Hematopoietic multipotent progenitor cell treated with erythropoietin and hydrocortisone succinate and interleukin-3 and kit ligand, for 4 days (in vitro differentiated cells): ENCODE data around the gene PDZRN3.

Experiments used
- DNase-seq: peaks from one replicate; pipeline ENCODE4 v3.0.0-alpha.2; 2015

The PDZRN3 gene

DNA sequence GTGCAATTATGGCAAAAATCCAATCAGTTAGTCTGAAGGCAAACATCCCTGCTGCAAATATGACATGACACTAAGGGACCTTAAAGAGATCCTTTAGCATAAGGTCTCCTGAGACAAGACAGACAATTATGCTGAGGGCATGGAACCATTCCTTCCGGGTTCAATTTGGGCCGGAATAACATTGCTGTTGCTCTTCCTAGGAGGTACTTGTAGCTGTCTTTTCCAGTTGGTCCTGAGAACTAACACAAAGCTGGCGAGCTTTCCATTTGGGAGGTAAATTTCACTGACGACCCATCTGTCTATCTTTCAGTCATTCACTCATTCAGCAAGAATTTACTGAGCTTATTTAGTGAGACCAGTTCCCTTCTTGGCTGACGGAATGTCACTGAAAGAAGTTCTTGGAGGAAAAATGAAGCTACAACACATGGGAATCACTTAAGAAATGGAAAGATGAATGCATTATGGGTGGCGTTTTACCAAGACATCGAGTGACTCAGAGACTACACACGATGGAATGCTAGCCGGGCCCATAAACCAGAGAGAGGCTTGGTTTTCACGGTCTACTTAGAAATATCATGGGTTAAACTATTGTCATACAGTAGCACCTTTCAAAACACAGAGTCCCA, 215.5 kb downstream of the PDZRN3 start:
- no peak for DNase-seq

DNA sequence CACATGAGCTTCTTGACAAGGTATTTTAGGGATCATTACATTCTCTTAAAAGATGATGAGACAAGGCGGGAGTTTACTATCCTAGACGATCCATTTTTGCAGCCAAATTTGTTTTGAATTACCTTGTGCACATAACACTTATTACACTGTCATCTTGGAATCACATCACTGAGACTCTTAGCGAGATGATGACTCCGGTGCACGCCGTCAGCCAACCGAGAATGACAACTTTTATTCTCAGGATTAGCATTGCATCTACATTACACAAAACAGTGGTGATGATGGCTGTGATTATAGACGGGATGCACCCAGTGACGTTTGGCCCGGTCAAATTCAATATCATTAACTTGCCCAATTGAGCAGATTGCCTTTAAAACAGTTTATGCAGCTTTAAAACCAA, 216.1 kb downstream of the PDZRN3 start:
- DNase-seq: no peak

DNA sequence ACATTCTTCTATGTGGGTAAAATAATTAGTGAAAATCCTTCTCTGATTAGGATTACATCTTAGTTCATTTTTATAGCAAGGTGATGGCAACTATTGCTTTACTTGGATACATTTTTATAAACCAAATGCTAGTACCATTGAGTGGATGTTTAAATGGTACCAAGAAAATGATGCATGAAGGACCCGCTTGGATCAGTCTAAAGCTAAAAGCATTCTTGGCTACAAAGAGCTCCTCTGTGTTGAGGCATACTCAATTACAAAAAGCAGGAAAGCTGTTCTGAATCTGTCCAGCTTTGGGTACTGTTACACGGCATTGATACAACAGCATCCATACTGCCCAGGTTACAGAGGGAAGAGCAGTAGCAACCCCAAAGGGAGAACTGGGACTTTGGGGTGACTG, 217.2 kb downstream of the PDZRN3 start:
- no peak for DNase-seq

DNA sequence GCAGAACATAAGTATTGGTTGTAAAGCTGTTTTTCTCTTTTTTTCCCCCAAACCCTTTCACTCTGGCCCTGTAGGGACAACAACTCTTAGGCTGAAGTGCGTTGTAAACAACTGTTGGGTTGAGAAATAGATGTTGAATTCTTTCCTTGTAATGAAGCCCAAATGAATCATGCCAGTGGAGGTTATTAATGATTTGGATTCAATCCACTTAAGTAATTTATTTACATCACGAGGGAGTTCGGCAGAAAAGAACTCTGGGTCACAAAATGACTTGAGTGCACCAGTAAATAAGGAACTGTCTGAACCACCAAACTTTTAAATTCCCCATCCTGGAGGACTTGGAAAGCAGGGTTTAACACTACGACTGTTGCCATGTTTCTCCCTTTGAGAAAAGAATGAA, 218.9 kb downstream of the PDZRN3 start:
- DNase-seq: no peak

DNA sequence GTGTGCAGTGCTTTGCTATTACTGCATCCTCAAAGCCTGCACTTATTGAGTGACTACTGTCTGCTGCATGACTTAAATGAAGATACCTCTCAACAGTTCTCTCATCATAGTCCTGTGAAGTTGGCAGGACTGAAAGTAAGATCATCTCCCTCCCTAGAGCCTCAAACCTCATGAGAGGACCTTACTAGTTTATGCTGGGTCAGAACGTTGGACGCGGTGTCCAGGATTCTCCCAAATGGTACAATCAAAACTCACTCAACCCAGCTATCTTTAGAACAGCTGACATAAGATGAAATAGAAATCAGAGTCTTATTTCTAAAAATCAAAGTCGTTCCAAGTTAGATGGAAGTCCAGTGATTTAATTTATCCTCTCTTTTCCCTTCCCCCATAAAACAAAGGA, 219.7 kb downstream of the PDZRN3 start:
- DNase-seq: no peak

DNA sequence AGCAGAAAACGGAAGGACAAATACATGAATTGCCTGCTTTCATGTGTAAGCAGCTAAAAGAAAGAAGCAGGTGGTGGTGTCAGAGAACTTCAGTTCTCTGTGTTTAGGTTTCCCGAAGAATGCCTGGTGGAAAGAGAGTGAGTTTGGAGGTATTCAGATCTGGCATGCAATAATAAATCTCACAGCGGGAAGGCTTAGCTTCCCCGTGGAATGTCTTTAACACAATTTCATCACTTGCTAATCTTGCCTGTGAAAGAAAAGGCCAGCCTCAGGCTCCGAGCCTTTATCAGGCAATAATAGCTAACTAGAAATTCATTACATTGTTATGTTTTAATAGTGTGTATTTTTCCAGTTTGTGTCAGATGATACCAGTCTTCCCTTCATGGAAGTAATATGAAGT, 220.3 kb downstream of the PDZRN3 start:
- no peak for DNase-seq

DNA sequence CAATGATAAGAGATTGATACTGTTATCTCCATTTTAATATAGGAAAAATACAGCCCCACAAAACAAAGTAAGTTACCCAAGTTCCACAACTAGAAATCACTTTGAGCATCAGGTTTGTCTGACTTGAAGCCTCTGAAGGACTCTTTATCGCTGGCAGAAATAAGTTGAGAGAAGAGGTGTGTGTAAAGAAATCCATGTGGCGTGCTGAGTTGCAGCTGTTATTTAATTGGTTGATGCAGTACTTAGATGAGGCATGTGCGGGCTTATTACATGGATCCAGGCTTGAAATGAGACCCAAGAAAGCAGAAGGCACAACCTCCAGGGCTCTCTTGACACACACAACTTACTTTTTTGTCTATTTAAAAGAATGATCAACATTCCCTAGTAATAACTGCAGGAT, 221.3 kb downstream of the PDZRN3 start:
- no peak for DNase-seq

DNA sequence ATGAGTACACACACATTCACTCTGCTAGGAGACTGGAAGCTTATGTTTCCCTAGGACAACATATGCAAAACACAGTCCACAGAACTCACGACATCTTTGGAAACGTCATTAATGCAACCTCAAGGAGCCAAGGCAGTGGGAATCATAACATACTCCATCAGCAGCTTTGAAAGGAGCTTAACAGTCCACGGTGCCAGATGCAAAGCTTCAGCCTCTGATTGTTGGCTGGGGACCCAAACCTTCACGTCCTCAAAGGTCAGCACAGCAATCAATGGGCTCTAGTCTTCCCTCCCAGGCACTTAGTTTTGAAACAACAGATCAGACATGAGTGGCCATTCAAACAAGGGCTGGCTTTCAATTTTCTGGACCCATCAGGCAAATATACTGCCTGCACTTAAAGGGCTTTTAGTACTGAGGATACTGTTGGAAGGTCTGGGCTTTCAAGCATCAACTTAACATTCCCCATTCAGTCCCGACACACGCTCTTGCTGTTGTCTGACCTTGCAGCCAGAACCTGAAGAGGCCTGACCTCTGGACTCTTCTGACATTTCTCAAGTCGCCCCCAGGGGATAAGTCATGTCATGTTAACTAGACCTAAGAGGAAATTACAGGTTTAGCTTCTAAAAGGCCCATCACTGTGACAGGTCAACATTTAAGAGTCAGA, 223.0 kb downstream of the PDZRN3 start:
- no peak for DNase-seq

DNA sequence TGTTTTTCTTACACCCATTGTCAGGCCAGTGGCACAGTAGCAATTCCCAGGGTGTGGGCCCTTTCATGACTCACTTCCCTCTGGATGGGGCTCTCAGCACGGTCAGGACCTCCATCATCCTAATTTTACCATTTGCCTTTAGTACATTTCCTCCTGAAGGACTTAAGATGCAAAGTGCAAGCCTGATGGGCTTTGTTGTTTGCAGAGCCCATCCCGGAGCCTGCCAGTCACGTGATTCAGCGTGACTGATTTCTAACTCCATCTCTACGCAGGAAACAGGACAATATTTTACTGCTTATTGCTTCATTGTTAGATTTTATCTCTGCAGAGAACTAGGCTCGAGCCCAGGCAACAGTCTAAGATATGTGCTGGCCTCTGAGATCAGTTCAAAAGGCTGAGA, 223.7 kb downstream of the PDZRN3 start:
- peak; percentile 6 for DNase-seq

DNA sequence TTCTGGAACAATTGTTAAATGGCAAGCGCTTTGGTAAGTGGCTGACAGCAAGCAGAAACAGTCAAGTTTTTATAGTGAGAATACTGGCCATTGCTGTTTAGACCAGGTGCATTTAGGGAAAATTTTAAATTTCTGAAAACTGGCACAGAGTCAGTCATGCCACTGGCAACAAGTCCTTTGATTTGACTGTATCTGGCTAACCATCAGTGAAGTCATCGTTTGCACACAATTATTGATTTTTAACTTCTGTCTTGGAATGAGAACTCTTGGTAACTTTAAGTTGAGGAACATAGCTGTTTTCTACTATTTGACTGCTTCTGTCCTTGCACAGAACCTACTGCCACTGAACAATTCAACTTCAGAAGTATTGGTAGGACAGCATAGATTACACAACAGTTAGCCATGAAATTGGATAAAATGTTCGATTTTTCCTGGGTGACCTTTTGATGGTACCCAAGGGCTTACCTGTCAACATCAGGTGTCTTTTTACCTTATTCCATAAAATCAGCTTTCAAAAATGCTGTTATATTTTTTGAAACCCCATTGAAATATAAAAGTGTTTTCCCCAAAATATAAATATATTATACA, 225.0 kb downstream of the PDZRN3 start:
- no peak for DNase-seq

DNA sequence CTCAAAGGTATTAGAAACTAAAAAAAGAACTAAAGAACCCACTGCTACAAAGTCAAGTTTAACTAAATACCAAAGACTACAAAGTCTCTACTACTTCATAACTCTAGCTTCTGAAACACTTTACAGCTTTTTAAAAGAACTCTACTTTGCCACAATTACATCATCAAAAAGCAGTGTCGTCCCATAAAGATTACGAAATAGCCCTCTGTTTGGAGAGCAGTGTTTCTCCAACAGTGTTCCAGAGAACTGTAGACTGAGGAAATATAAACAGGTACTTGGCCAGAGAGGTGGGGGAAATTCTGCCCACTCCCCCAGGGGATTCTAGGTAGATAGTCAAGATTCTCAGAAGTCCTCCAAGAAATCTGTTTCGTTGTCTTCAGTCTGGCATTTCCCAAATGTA, 225.6 kb downstream of the PDZRN3 start:
- DNase-seq: no peak

DNA sequence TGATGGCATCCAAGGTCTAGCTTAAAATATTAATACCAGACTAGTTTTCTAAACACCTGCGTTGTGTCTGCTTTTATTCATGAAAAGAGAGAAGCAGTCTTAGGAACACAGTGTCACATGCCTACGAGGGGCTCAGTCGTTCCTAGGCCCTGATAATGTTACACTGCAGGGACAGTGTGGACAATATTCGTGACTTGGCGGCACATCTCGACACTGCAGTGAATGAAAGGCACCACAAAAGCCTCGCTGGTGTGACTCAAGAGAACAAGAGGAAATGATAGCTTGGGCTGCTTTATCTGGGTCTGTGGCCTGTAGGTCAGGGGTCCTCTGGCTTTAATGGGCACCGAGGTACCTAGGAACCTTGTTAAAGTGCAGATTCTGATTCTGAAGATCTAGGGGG, 226.7 kb downstream of the PDZRN3 start:
- no peak for DNase-seq

DNA sequence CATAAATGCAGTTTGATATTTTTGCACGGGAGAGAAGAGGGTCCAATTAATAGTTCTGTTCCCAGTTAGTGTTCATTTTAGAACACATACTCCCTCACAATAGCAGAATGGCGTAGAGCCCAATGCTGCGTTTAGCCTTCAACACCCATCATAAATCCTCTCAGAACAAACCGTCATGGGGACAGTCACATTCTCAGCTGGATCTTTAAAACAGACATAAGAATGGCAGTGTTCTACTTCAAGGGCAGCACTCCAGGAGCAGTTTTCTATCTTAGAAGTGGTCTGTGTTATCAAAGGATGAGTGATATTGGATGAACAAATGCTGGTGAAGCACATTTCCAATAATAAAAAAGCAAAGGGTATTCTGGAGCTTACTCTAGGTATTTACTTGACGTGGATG, 230.5 kb downstream of the PDZRN3 start:
- DNase-seq: no peak

DNA sequence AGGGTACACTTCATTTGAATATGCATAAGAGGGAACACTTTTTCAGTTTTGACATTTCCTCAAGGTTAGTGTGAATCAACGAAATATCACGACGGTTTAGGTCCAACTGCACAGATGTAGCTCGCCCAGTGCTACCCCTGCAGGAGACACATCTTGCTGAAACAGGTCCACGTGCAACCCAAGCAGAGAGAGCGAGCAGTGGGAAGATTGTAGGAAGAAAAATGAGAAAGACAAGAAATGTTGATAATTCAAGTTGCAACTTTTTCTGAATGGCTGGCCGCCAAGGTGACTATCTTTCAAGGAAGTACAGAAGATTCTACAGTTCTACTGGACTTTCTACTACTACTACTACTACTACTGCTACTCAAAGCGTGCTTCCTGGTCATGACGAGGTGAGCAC, 231.7 kb downstream of the PDZRN3 start:
- no peak for DNase-seq

DNA sequence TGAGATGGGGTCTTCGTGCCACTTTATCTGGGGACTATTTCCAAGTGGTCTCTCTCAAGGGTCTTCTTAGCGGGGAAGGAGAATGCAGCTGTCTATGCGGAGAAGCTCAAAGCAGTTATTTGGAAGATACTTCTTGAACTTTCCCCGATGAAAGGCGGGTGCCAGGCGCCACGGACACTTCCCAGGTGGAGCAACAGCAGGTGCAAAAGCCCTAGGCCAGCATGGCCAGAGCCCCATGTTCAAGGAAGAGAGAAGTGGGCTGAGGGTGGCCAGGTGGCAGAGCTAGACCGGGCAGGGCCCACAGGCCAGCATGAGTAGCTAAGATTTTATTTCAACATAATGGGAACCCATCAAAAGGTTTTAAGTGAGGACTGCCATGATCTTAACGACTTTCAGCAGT, 232.8 kb downstream of the PDZRN3 start:
- DNase-seq: no peak

DNA sequence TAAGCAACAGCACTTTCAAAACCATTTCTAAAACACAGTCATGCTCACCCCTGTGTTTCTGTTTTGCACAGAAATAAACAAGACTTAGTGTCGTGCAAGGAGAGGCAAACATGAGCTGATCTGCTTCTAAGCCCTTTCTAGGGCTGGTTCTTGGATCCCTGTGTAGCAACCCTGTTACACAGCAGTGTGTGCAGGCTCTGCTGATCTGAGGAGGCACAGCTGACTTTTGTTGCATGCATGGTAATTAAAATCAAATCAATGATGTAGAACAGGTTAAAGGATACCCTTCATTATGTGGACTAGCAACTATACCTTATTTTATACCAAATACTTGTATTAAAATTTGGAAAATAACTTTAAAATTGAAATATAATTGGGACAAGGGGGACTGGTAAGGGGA, 234.8 kb downstream of the PDZRN3 start:
- no peak for DNase-seq

DNA sequence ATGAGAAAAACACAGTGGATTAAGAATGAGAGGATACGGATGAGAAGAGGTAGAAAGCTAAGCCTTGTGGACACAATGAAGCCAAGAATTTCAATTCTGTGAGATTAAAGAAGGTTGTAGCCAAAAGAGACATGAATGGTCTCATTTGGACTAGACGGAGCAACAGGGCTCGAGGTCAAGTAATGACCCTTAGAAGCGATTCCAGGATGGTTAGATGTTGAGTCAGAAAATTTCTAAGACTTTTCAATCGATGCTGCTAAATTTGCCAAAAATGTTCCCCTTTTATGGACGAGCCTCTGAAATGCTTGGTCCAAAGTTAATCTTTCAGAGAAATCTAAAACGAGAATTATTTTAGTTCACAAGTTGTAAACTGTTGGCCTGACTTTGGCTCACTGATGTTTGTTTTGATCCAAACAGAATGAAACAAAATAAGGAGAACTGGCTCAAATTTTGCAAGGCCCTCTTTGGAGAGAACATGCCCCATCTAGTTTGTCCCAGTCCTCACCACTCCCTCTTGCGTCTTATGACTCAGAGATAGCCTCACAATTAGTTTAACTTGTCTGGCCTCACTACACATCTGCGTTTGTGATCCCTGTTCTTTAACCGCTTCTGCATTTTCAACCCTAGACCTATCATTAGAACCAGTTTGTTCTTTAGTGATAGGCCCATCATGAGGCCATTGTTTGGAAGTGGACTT, 235.5 kb downstream of the PDZRN3 start:
- no peak for DNase-seq

DNA sequence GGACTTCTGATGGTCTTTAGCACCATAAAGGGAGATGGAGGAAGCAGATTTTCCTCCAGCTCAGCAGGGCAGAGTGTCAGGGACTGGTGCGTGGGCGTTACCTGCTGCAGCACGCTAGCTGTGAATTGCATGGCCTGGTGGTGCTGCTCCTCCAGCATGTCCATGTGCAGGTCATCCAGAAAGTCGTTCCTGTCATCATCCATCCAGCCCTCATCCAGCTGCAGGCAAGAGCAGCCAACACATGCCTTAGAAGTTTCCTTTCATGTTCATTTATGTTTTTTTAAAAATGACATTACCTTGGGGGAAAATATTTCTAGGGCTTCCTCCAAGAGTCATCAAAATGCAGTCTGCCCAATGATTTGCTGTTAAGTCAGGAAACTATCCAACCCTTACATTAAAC, 239.2 kb downstream of the PDZRN3 start:
- no peak for DNase-seq

DNA sequence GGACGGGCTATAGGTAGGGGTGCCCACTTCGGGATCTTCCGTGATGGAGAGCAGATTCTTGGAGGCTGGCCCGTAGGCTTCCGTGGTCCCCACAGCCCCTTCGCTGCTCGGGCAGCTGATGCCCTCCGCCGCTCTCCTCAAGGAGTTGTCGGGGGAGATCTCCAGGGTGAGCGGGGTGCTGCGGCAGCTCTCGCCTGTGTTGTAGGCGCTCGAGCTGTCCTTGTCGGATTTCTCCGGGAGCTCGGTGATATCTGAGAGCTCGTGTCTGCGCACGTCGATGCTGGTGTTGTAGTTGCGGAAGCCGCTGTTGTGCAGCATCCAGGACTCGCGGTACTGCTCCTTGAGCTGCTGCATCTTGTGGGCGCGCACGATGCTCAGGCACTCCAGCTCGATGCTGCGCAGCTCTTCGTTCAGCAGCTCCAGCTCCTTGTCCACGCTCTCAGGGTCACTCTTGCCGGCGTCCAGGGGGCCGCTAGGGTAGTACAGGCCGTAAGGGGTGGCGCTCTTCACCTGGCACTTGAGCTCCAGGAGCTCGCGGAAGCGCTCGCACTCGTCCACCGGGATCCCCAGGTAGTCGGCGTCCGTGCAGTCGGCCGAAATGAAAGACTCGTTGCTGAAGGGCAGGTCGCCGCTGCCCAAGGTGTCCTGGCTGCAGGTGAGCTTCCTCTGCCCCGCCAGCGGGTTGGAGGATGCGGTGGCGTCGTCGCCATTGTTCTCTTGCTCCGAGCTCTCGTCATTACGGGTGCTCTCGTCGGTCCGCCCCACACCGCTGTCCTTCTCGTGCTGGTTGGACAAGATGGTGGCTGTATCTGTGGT, 240.4 kb downstream of the PDZRN3 start:
- DNase-seq: no peak

DNA sequence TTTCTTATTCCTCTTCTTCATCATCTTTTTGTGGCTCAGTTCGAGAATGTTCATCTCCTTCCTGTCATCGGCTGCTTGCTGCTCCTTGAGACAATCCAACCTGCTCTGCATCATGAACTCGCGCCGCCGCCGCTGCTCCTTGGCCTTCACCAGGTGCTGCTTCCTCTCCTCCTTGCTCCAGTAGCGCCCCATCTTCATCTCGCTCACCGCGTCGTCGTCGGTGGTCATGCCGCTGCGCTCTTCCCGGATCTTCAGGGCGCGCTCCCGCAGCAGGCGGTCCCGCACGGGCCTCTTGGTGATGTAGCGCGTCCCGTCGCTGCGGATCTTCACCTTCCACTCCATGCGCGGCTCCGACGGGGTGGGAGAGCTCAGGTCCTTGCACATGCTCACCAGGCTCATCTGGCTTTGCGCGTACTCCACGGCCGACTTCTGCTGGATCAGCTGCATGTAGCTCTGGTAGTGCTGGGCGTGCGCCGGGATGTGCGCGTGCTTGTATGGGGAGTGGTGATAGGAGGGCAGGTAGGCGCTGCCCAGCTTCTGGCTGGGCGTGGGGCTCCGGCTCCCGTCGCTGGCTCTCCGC, 241.2 kb downstream of the PDZRN3 start:
- no peak for DNase-seq

DNA sequence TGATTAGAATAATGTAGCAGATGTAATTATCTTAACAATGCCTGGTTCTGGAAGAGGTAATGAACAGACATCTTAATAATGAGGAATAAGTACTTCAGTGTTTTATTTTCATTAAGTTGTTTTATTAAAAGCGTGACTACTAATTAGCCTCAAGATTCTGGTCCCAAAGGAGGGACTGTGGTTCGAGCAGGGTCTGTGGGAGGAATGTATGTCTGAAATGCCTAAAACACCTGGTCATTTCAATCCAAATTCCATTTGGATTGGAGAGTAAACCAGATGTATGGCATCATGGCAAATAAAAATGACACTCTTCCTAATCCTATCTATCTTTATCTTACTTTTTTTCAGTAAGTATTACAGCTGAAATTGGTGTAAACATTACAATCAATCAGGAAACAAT, 243.2 kb downstream of the PDZRN3 start:
- no peak for DNase-seq

DNA sequence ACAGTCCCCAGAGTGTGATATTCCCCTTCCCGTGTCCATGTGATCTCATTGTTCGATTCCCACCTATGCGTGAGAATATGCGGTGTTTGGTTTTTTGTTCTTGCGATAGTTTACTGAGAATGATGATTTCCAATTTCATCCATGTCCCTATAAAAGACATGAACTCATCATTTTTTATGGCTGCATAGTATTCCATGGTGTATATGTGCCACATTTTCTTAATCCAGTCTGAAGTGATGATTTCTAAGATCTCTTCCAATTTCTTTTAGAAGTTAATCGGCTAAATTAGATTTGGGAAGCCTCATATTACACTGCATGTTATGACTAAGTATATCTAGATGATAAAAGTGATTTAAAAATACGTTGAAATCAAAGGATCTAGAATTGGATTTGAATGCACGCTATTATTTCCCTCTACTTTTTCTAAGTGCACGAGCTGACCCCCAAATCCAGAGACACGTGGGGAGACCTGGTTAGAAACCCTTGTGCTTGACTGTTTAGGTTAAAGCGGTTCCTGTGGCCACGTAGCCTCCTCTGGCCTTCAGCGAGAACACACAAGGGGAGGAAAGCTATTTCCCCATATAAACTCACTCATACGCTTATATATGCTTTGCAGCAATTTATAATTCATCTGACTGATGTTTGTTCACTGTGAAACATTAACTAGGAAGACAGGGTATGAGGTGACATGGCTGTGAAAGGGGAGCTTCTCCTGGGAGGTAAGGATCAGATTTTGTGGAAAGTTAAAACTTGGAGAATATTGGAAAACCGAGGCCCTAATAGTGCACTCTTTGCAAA, 243.8 kb downstream of the PDZRN3 start:
- DNase-seq: no peak
